Measurements from ENCODE around the gene GNAO1.

GNAO1 gene

GRCh38 chr16:56315955-56316354 lies 124.7 kb downstream of the GNAO1 start:
- TF ChIP-seq, protein P1, sequence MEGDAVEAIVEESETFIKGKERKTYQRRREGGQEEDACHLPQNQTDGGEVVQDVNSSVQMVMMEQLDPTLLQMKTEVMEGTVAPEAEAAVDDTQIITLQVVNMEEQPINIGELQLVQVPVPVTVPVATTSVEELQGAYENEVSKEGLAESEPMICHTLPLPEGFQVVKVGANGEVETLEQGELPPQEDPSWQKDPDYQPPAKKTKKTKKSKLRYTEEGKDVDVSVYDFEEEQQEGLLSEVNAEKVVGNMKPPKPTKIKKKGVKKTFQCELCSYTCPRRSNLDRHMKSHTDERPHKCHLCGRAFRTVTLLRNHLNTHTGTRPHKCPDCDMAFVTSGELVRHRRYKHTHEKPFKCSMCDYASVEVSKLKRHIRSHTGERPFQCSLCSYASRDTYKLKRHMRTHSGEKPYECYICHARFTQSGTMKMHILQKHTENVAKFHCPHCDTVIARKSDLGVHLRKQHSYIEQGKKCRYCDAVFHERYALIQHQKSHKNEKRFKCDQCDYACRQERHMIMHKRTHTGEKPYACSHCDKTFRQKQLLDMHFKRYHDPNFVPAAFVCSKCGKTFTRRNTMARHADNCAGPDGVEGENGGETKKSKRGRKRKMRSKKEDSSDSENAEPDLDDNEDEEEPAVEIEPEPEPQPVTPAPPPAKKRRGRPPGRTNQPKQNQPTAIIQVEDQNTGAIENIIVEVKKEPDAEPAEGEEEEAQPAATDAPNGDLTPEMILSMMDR (conservative IDR thresholded peaks at IDR 0.05; ENCODE audit: control insufficient read depth, insufficient read depth, low read depth, low read length): no peak
- no peak for DNase-seq (ENCODE audit: low read depth)
- no peak overlapping the region for H3K4me3 ChIP-seq (ENCODE audit: control insufficient read depth, low read depth, low read length)

DNA sequence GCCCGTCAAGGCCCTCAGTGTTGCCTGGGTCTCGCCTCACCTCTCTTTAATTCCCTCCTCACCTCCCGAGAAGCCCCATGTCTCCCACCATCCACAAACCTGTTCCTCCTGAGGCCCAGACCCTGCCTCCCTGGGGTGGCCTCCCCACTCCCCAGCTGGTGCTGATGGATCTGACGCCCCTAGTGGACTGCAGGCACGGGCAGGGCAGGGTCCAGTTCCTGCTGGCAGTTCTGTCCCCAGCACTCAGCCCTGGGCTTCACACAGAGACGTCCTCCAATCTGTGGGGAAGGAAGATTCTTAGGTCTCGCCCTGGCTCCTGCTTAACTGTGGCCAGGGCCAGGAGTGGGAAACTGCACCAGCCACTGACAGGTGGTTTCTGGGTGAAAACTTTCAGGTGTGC lies 125.3 kb downstream of the GNAO1 start:
- H3K4me3 ChIP-seq (ENCODE audit: control insufficient read depth, low read depth, low read length): no peak overlapping the region
- TF ChIP-seq, protein P1 (conservative IDR thresholded peaks at IDR 0.05; ENCODE audit: control insufficient read depth, insufficient read depth, low read depth, low read length): no peak
- no peak for DNase-seq (ENCODE audit: low read depth)

- no peak overlapping the region for H3K4me3 ChIP-seq (ENCODE audit: control insufficient read depth, low read depth, low read length)
- DNase-seq (ENCODE audit: low read depth): peak; percentile 67
- TF ChIP-seq, protein P1 (conservative IDR thresholded peaks at IDR 0.05; ENCODE audit: control insufficient read depth, insufficient read depth, low read depth, low read length): peak; percentile 86
Observed at GRCh38 chr16:56317998-56318826, 126.9 kb downstream of the GNAO1 start.

- TF ChIP-seq, protein P1 (conservative IDR thresholded peaks at IDR 0.05; ENCODE audit: control insufficient read depth, insufficient read depth, low read depth, low read length): no peak
- no peak overlapping the region for H3K4me3 ChIP-seq (ENCODE audit: control insufficient read depth, low read depth, low read length)
Observed at GRCh38 chr16:56318827-56319140, 127.5 kb downstream of the GNAO1 start.

DNA sequence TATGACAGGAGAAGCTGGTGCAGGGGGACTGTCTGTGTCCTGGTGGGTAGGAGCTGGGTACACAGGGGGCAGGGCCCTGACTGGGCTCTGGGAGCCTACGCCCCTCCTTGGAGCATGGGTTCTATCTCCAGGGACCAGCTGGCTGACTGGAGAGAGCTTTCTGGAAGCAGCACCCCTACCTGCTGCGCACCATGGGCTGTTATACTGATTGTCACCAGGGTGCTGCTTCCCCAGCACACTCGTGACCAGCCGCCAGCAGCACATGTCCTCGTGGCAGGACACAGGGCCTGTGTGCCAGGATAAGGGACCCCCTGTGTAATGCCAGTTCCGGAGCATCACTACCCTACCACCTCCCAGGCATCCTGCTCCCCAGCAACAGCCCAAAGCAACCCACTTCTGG lies 128.1 kb downstream of the GNAO1 start:
- no peak overlapping the region for H3K4me3 ChIP-seq (ENCODE audit: control insufficient read depth, low read depth, low read length)
- no peak for DNase-seq (ENCODE audit: low read depth)
- TF ChIP-seq, protein P1 (conservative IDR thresholded peaks at IDR 0.05; ENCODE audit: control insufficient read depth, insufficient read depth, low read depth, low read length): no peak

More at GRCh38 chr16:56318827-56319140, 127.5 kb downstream of the GNAO1 start:
- no peak for DNase-seq (ENCODE audit: low read depth)

GRCh38 chr16:56320056-56320455 lies 128.8 kb downstream of the GNAO1 start:
- TF ChIP-seq, protein P1 (conservative IDR thresholded peaks at IDR 0.05; ENCODE audit: control insufficient read depth, insufficient read depth, low read depth, low read length): no peak
- H3K4me3 ChIP-seq (ENCODE audit: control insufficient read depth, low read depth, low read length): no peak overlapping the region
- no peak for DNase-seq (ENCODE audit: low read depth)

Measured in fibroblast of mammary gland (primary cell).